HUDEP-2 (cell line): Measurements from ENCODE around the gene PDE6B.
A peak's percentile ranks its signal among the peaks of the same experiment; 100 is the strongest.

Experiments
- DNase-seq, 76 experiments: peaks; one replicate each; lab custom pipeline; 2025; ENCODE audit not compliant: unreplicated experiment in 76 of 76; lab: John Stamatoyannopoulos, UW

Gene PDE6B

GRCh38 chr4:654871-655463 lies 29.6 kb downstream of the PDE6B start:
- DNase-seq = no peak

GRCh38 chr4:655464-656151 lies 30.2 kb downstream of the PDE6B start:
- DNase-seq = no peak

- DNase-seq = no peak
Measured at GRCh38 chr4:656436-657337, 31.3 kb downstream of the PDE6B start.

- no peak for DNase-seq
Measured at GRCh38 chr4:657338-657833, 32.0 kb downstream of the PDE6B start.

- DNase-seq = no peak
Measured at GRCh38 chr4:657834-658667, 32.7 kb downstream of the PDE6B start.

GRCh38 chr4:658681-659667 lies 33.6 kb downstream of the PDE6B start:
- no peak for DNase-seq

DNA sequence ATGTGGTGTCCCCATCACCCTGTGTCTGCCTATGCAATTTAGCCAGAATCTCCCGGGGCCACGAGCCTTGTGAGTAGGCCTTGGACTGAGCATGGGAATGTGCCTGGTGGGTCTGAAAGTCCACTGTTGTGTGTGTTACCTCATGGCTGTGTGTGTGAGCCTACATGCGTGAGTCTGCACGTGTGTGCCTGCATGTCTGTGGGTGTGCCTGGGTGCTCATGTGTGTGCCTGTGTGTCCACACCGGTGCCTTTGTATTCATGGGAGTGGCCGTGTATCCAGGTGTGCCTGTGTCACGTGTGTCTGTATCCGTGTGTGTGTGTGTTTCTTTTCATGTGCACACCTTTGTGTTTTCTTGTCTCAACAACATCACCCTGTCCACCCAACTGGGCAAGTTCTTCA lies 34.5 kb downstream of the PDE6B start:
- no peak for DNase-seq

DNA sequence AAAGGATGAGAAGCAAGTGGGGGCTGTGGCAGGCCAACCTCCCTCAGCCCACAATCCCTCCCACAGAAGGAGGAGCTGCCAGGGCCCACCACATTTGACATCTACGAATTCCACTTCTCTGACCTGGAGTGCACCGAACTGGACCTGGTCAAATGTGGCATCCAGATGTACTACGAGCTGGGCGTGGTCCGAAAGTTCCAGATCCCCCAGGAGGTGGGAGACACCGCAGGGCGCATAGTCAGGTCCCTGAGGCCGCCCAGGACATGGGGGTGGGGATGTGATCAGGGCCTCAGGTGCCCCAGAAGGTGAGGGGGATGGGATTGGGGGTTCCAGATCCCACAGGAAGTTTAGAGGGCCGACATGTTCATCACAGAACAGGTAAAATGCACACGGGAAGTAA lies 35.0 kb downstream of the PDE6B start:
- no peak for DNase-seq

DNA sequence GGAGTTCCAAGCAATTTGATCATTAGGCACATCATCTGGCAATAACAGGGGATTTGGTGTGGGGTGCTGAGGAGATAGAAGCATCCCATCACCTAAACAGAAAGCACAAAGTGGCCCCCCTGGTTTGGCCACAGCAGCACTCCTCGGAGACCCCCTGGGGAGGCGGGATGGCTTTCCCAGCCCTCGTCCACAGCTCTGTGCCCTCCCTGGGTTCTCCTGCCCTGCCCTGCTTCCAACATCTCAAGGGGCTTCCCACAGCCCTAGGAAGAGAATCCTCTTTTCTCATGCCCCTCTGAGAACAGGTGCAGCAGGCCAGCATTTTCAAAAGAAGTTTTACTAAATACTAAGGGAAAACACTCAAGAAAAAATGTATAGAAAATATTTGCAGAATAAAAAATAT lies 35.9 kb downstream of the PDE6B start:
- DNase-seq = no peak

DNA sequence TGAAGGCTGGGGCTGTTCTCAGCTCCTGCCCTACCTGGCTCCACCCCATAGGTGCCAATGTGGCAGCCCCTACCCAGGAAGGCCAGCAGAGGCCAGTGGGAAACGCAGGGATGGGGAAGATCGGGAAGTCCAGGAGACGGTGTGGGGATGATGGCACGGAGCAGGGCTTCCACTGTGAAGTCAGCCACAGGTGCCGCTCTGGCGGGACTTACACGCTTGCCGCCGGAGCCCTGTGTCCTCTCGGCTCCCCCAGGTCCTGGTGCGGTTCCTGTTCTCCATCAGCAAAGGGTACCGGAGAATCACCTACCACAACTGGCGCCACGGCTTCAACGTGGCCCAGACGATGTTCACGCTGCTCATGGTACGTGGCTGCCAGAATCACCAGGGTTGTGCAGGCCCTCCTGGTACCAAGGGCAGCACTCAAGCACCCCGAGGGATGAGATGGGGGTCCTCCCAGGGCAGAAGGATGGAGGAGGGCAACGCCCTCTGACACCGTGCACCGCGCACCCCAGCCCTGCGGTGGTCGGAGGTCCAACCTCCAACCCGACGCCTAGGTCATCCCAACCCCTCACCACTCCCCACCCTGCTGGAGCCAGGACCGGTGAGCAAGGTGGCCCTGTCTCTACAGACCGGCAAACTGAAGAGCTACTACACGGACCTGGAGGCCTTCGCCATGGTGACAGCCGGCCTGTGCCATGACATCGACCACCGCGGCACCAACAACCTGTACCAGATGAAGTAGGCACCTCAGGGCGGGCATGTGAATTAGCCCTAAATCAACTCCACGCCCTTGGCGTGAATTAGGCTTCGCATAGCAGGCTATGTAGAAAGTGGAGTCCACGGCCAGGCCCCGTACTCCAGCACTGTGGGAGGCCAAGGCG lies 36.7 kb downstream of the PDE6B start:
- DNase-seq = no peak

- DNase-seq = no peak
Measured at GRCh38 chr4:663046-663437, 37.7 kb downstream of the PDE6B start.

- peak in 53 of 76 experiments; percentile 2 to 66 (median 45) for DNase-seq
Measured at GRCh38 chr4:663438-664428, 38.4 kb downstream of the PDE6B start.

GRCh38 chr4:664713-665231 lies 39.4 kb downstream of the PDE6B start:
- no peak for DNase-seq

- no peak for DNase-seq
Measured at GRCh38 chr4:665381-665750, 40.0 kb downstream of the PDE6B start.

GRCh38 chr4:665751-666435 lies 40.5 kb downstream of the PDE6B start:
- DNase-seq = no peak

GRCh38 chr4:666436-666810 lies 41.0 kb downstream of the PDE6B start:
- DNase-seq = no peak
